Heart right ventricle (tissue), 16 donors: Measurements from ENCODE around the gene GATAD2A. TPM values are rescaled to one million over a fixed set of nuclear protein-coding genes. Genes with fewer than 3 reads are reported as not detected.

Experiments used
- ATAC-seq, 8 donors: fragments of 200-7000 bp; cut with Tn5 transposase; one replicate each; pipeline ENCODE4 v1.9.1; 2020; ENCODE audit warnings: mild to moderate bottlenecking in 8 of 8, moderate library complexity in 8 of 8, moderate number of reproducible peaks in 1 of 8
- DNase-seq, 2 donors: peaks; one replicate each; pipeline ENCODE4 v3.0.0-alpha.2; 2020
- H3K27ac ChIP-seq, 10 donors: fragments of 200-600 bp; sonication (generic) in 2 of 10; one replicate each; pipeline versions ENCODE4 v1.5.0 to v1.8.0; 2020 to 2022; ENCODE audit warnings: mild to moderate bottlenecking in 3 of 10
- H3K27me3 ChIP-seq, 7 donors: fragments of 200-600 bp; one replicate each; pipeline ENCODE4 v1.8.0; 2021 to 2022; ENCODE audit warnings: mild to moderate bottlenecking in 2 of 7
- H3K36me3 ChIP-seq, 9 donors: fragments of 200-600 bp; sonication (generic) in 1 of 9; one replicate each; pipeline versions ENCODE4 v1.5.0 to v1.8.0; 2020 to 2022; ENCODE audit warnings: mild to moderate bottlenecking in 2 of 9
- H3K4me1 ChIP-seq, 9 donors: fragments of 200-600 bp; sonication (generic) in 1 of 9; one replicate each; pipeline versions ENCODE4 v1.5.0 to v1.8.0; 2020 to 2022; ENCODE audit warnings: mild to moderate bottlenecking in 4 of 9
- H3K4me3 ChIP-seq, 10 donors: fragments of 200-600 bp; sonication (generic) in 2 of 10; one replicate each; pipeline versions ENCODE4 v1.5.0 to v1.8.0; 2020 to 2022; ENCODE audit warnings: mild to moderate bottlenecking in 7 of 10, moderate library complexity in 2 of 10
- H3K9me3 ChIP-seq, 11 donors: fragments of 200-600 bp in 10 of 11; sonication (generic) in 2 of 11; one replicate each; pipeline versions ENCODE4 v1.5.0 to v1.8.0; 2013 to 2022; ENCODE audit warnings: mild to moderate bottlenecking in 2 of 11, control low read depth in 1 of 11, moderate library complexity in 1 of 11
- WGBS, 2 donors: extraction: QIAGEN DNeasy Blood & Tissue Kit; methylation state at CpG; one replicate each; pipeline ENCODE4 v1.1.7; 2013; ENCODE audit warnings: inconsistent platforms in 1 of 2; 5-methylcytosine and 5-hydroxymethylcytosine counted together
- intact Hi-C, 10 donors: fragments of 100-400 bp; cut with DNase I; formaldehyde crosslinking; loops; one replicate each; pipeline versions ENCODE4 v1.11.1 to v1.14.2; 2022
- polyA plus RNA-seq, 2 donors: library from polyadenylated mRNA; stranded (reverse); fragments of 200-250 nt; gene quantifications; one replicate each; pipeline ENCODE4 v1.2.3, GENCODE V29; 2013
- total RNA-seq, 10 donors: library from RNA; stranded (reverse); fragmentation: NEBNext Ultra II Directional in 3 of 10; extraction: Animal tissue kit (Norgen Biotek cat#: 25700) in 3 of 10; gene quantifications; one replicate each; pipeline versions ENCODE4 v1.2.1 to v1.2.4, GENCODE V29; 2021 to 2023
- TF ChIP-seq, protein P1 (sequence below), 9 donors: fragments of 200-600 bp; sonication (generic) in 2 of 9; IDR thresholded peaks; one replicate each; pipeline versions ENCODE4 v1.5.0 to v1.8.0; 2021 to 2022; ENCODE audit warnings: antibody characterized with exemption in 9 of 9, mild to moderate bottlenecking in 5 of 9, moderate library complexity in 1 of 9
- donor health status: Arrhythmogenic right ventricular cardiomyopathy.
- donor health status: ischemic (EF 13 %, LVEDD 7.1; RV severe dilation, severe dysfunction).
- donor health status: healthy with polysubstance abuse.
- donor health status: DM: no; HTN: yes; CAD: no.
- donor health status: DM: no; HTN: no; CAD: no.
- donor health status: ischemic (EF 25% LVEDD 6.9; RV normal size, moderate dysfunction).
- donor health status: ischemic (EF 25% LVEDD 5.7; RV mildly dilated, moderate dysfunction).
- donor health status: healthy.
- donor health status: DM: yes; HTN: yes; CAD: no.
- donor health status: Ischemic cardiomyopathy.
- donor health status: ischemic (EF 35%, LVEDD 5.7; RV mildly dilated, moderate dysfunction).
- donor health status: nonischemic (EF 11% LVEDD 7.7; RV severe dilation, severe dysfunction).
- donor health status: DM: yes; HTN: yes; CAD: no.
- donor health status: PGD.
- donor health status: ischemic (EF 29% LVEDD 5.4; RV normal size, mild dysfunction).
- donor health status: nonischemic (EF 23%, LVEDD 6.1; RV moderate dilation, normal function).

Gene GATAD2A
- total and polyA plus RNA-seq, 12 donors, result 7.5 to 48.5 (median 25.8) TPM

DNA sequence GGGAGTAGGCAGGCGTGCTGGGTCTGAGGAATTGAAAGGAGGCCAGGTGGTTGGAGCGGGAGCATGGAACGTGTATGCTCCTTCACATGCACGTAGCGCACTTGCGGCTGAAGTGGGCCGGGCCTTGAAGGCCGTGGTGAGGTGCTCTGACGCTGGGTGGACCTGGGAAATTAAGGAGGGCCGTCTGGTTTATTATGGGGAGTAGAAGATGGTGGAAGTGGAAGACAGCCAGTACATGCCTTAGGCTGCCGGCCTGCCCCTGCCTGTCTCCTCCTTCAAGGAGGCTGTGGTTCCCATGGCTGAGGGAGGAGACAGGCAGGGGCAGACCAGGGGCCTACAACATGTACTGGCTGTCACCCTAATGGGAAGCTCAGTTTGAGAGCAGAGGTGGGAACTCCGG is 23.9 kb downstream of the GATAD2A start:
- H3K27me3 ChIP-seq, result no peaks in the 10 kb centered on the region
- peaks cover 7 to 90% (median 68%) of the 10 kb centered on the region in 9 donors for H3K4me1 ChIP-seq
- DNase-seq, result no peak
- no peak overlapping the region for H3K27ac ChIP-seq
- TF ChIP-seq, protein P1, sequence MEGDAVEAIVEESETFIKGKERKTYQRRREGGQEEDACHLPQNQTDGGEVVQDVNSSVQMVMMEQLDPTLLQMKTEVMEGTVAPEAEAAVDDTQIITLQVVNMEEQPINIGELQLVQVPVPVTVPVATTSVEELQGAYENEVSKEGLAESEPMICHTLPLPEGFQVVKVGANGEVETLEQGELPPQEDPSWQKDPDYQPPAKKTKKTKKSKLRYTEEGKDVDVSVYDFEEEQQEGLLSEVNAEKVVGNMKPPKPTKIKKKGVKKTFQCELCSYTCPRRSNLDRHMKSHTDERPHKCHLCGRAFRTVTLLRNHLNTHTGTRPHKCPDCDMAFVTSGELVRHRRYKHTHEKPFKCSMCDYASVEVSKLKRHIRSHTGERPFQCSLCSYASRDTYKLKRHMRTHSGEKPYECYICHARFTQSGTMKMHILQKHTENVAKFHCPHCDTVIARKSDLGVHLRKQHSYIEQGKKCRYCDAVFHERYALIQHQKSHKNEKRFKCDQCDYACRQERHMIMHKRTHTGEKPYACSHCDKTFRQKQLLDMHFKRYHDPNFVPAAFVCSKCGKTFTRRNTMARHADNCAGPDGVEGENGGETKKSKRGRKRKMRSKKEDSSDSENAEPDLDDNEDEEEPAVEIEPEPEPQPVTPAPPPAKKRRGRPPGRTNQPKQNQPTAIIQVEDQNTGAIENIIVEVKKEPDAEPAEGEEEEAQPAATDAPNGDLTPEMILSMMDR (IDR thresholded peaks at IDR 0.05), result no peak
- H3K36me3 ChIP-seq, result peaks cover 0 to 5% (median 0%) of the 10 kb centered on the region in 9 donors
- no peaks in the 10 kb centered on the region for H3K9me3 ChIP-seq
- ATAC-seq, result no peak
- 93 to 96% methylated on average over 12 of the region's 12 CpGs for WGBS, 2 donors
- intact Hi-C loops, result no loop called here
- no peak overlapping the region for H3K4me3 ChIP-seq

DNA sequence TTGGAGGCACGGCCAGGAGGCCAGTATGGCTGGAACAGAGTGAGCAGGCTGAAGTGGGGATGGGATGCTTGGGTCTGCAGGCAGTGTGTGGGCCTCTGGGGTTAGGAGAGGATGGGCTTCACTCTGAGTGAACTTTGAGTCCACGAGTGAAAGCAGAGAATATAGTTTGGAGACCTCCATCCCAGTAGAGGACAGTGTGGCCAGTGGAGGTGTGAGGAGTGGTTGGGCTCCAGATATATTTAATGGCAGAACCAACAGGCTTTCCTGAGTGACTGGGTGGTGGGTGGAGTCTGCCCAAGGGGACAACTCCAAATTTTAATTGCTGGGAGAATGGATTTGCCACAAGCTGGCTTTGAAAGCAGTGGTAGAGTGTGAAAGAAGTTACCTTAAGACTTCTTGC is 27.3 kb downstream of the GATAD2A start:
- Histone ChIP-seq H3K4me3 (no peak overlapping the region), H3K9me3 (no peaks in the 10 kb centered on the region), H3K27me3 (no peaks in the 10 kb centered on the region), H3K27ac (no peak overlapping the region), H3K36me3 (peaks cover 0 to 13% (median 0%) of the 10 kb centered on the region in 9 donors), H3K4me1 (peaks cover 17 to 91% (median 62%) of the 10 kb centered on the region in 9 donors)
- ATAC-seq (no peak), DNase-seq (no peak)
- 73 to 79% methylated on average over 2 of the region's 2 CpGs for WGBS, 2 donors
- intact Hi-C loops, result no loop called here
- TF ChIP-seq, protein P1 (IDR thresholded peaks at IDR 0.05), result no peak

DNA sequence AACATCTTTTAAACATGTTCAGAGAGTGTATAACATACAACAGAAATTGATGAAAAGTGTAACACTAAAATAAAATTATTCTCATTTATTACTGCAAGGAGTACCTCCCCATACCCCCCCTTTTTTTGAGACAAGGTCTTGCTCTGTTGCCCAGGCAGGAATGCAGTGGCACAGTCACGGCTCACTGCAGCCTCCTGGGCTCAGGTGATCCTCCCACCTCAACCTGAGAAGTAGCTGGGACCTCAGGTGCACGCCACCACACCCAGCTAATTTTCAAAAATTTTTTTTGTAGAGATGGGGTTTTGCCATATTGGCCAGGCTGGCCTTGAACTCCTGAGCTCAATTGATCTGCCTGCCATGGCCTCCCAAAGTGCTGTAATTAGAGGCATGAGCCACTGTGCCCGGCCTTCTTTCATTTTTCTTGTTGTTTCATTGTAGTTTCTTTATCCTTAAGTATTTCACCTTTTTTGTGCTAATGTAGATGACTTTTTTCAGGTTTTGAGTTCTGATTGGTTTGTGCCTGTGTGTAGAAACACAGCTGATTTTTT is 28.3 kb downstream of the GATAD2A start:
- no peaks in the 10 kb centered on the region for H3K9me3 ChIP-seq
- ATAC-seq, result no peak
- DNase-seq, result no peak
- WGBS, 2 donors, result 90 to 96% methylated on average over 3 of the region's 3 CpGs
- intact Hi-C loops, result loop anchor here in 1 of 10 donors (1.0 kb wide), 1 partner anchor 48 kb away; no protein-coding TSS in a partner anchor
- peaks cover 0 to 13% (median 0%) of the 10 kb centered on the region in 9 donors for H3K36me3 ChIP-seq
- peak overlapping the region in 9 of 10 donors; percentile 53 to 85 (median 76) for H3K27ac ChIP-seq
- H3K4me1 ChIP-seq, result peaks cover 17 to 92% (median 61%) of the 10 kb centered on the region in 9 donors
- TF ChIP-seq, protein P1 (IDR thresholded peaks at IDR 0.05), result no peak
- no peak overlapping the region for H3K4me3 ChIP-seq
- no peaks in the 10 kb centered on the region for H3K27me3 ChIP-seq

DNA sequence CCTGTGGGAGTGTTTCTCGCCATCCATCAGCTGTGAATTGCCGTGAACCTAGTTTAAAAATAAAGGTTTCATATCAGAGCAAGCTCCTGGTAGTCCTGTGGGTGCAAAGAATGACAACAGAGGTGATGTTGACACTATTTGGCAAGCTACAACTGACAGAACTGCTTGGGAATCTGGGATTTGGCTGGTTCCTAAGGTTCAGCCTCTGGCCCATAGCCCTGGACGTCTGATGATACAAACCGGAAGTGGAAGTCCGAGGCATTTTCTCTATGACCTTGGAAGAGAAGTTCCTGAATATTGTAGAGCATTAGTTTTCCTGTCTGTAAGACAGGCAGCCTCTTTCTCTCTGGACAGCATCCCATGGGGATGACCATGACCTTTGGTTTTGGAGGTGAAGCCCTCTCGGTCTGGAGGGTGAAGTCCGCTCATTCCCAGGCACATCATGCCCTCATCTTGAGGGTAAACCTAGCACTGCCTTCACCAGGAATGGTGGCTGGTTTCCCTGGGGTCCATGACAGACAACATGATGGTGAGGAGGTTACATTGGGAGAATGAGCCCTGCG is 29.1 kb downstream of the GATAD2A start:
- Histone ChIP-seq H3K4me3 (peak overlapping the region in 1 of 10 donors; percentile 9), H3K27me3 (no peaks in the 10 kb centered on the region), H3K36me3 (peaks cover 0 to 13% (median 0%) of the 10 kb centered on the region in 9 donors), H3K9me3 (no peaks in the 10 kb centered on the region), H3K4me1 (peaks cover 17 to 92% (median 57%) of the 10 kb centered on the region in 9 donors), H3K27ac (peak overlapping the region; percentile 53 to 85 (median 76))
- TF ChIP-seq, protein P1 (IDR thresholded peaks at IDR 0.05), result no peak
- 25 to 33% methylated on average over 8 of the region's 8 CpGs for WGBS, 2 donors
- peak; percentile 75 to 93 (median 83) for ATAC-seq
- peak; percentile 32 to 66 for DNase-seq
- intact Hi-C loops, result loop anchor here in 1 of 10 donors (1.0 kb wide), 1 partner anchor 49 kb away; no protein-coding TSS in a partner anchor
